ENCODE results near the gene GIGYF1. TPM values are rescaled to one million over a fixed set of nuclear protein-coding genes. Genes with fewer than 3 reads are reported as not detected.

Gene GIGYF1
- total and polyA plus RNA-seq, 2 of the 13 experiments (the other 11 are each of a cell fraction or from before 2014, with no cell fraction given), result 7.6 to 16.1 TPM

DNA sequence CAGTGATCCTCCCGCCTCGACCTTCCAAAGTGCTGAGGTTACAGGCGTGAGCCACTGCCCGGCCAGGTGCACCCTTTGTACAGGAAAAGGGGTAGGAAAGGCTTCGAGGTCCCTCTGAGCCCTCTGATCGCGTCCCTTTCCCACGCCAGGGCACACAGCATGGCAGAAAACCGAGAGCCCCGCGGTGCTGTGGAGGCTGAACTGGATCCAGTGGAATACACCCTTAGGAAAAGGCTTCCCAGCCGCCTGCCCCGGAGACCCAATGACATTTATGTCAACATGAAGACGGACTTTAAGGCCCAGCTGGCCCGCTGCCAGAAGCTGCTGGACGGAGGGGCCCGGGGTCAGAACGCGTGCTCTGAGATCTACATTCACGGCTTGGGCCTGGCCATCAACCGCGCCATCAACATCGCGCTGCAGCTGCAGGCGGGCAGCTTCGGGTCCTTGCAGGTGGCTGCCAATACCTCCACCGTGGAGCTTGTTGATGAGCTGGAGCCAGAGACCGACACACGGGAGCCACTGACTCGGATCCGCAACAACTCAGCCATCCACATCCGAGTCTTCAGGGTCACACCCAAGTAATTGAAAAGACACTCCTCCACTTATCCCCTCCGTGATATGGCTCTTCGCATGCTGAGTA lies 12.7 kb upstream of the GIGYF1 start (continued):
- TF ChIP-seq, protein P1, sequence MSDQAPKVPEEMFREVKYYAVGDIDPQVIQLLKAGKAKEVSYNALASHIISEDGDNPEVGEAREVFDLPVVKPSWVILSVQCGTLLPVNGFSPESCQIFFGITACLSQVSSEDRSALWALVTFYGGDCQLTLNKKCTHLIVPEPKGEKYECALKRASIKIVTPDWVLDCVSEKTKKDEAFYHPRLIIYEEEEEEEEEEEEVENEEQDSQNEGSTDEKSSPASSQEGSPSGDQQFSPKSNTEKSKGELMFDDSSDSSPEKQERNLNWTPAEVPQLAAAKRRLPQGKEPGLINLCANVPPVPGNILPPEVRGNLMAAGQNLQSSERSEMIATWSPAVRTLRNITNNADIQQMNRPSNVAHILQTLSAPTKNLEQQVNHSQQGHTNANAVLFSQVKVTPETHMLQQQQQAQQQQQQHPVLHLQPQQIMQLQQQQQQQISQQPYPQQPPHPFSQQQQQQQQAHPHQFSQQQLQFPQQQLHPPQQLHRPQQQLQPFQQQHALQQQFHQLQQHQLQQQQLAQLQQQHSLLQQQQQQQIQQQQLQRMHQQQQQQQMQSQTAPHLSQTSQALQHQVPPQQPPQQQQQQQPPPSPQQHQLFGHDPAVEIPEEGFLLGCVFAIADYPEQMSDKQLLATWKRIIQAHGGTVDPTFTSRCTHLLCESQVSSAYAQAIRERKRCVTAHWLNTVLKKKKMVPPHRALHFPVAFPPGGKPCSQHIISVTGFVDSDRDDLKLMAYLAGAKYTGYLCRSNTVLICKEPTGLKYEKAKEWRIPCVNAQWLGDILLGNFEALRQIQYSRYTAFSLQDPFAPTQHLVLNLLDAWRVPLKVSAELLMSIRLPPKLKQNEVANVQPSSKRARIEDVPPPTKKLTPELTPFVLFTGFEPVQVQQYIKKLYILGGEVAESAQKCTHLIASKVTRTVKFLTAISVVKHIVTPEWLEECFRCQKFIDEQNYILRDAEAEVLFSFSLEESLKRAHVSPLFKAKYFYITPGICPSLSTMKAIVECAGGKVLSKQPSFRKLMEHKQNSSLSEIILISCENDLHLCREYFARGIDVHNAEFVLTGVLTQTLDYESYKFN (CRISPR knock-in tag; conservative IDR thresholded peaks at IDR 0.05), result peak; percentile 46; the same call in 1 of the 2 replicates
- TF ChIP-seq, protein P2, sequence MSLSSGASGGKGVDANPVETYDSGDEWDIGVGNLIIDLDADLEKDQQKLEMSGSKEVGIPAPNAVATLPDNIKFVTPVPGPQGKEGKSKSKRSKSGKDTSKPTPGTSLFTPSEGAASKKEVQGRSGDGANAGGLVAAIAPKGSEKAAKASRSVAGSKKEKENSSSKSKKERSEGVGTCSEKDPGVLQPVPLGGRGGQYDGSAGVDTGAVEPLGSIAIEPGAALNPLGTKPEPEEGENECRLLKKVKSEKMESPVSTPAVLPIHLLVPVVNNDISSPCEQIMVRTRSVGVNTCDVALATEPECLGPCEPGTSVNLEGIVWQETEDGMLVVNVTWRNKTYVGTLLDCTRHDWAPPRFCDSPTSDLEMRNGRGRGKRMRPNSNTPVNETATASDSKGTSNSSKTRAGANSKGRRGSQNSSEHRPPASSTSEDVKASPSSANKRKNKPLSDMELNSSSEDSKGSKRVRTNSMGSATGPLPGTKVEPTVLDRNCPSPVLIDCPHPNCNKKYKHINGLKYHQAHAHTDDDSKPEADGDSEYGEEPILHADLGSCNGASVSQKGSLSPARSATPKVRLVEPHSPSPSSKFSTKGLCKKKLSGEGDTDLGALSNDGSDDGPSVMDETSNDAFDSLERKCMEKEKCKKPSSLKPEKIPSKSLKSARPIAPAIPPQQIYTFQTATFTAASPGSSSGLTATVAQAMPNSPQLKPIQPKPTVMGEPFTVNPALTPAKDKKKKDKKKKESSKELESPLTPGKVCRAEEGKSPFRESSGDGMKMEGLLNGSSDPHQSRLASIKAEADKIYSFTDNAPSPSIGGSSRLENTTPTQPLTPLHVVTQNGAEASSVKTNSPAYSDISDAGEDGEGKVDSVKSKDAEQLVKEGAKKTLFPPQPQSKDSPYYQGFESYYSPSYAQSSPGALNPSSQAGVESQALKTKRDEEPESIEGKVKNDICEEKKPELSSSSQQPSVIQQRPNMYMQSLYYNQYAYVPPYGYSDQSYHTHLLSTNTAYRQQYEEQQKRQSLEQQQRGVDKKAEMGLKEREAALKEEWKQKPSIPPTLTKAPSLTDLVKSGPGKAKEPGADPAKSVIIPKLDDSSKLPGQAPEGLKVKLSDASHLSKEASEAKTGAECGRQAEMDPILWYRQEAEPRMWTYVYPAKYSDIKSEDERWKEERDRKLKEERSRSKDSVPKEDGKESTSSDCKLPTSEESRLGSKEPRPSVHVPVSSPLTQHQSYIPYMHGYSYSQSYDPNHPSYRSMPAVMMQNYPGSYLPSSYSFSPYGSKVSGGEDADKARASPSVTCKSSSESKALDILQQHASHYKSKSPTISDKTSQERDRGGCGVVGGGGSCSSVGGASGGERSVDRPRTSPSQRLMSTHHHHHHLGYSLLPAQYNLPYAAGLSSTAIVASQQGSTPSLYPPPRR (CRISPR knock-in tag; IDR thresholded peaks at IDR 0.05; ENCODE audit: borderline replicate concordance), result no peak
- TF ChIP-seq HDAC1 (CRISPR knock-in tag; IDR thresholded peaks at IDR 0.05) (peak; percentile 61), ZNF382 (CRISPR knock-in tag; IDR thresholded peaks at IDR 0.05; ENCODE audit: borderline replicate concordance) (no peak), ZNF251 (CRISPR knock-in tag; IDR thresholded peaks at IDR 0.05) (no peak), ZBTB20 (CRISPR knock-in tag; IDR thresholded peaks at IDR 0.05; ENCODE audit: borderline replicate concordance, low read depth) (no peak), ATRX (CRISPR knock-in tag; IDR thresholded peaks at IDR 0.05; ENCODE audit: borderline replicate concordance) (no peak), ZNF326 (CRISPR knock-in tag; IDR thresholded peaks at IDR 0.05; ENCODE audit: borderline replicate concordance) (no peak), AGO2 (optimal IDR thresholded peaks at IDR 0.05; ENCODE audit: low read depth, low read length) (no peak), BRCA1 (CRISPR knock-in tag; IDR thresholded peaks at IDR 0.05) (no peak), JDP2 (CRISPR knock-in tag; IDR thresholded peaks at IDR 0.05; ENCODE audit: borderline replicate concordance) (no peak), HIVEP1 (CRISPR knock-in tag; IDR thresholded peaks at IDR 0.05) (no peak)
- TF ChIP-seq, protein P3, sequence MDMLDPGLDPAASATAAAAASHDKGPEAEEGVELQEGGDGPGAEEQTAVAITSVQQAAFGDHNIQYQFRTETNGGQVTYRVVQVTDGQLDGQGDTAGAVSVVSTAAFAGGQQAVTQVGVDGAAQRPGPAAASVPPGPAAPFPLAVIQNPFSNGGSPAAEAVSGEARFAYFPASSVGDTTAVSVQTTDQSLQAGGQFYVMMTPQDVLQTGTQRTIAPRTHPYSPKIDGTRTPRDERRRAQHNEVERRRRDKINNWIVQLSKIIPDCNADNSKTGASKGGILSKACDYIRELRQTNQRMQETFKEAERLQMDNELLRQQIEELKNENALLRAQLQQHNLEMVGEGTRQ (IDR thresholded peaks at IDR 0.05; ENCODE audit: low read depth, low read length), result no peak
- TF ChIP-seq, protein P3 (CRISPR knock-in tag; IDR thresholded peaks at IDR 0.05; ENCODE audit: borderline replicate concordance), result no peak
- TF ChIP-seq, protein P4, sequence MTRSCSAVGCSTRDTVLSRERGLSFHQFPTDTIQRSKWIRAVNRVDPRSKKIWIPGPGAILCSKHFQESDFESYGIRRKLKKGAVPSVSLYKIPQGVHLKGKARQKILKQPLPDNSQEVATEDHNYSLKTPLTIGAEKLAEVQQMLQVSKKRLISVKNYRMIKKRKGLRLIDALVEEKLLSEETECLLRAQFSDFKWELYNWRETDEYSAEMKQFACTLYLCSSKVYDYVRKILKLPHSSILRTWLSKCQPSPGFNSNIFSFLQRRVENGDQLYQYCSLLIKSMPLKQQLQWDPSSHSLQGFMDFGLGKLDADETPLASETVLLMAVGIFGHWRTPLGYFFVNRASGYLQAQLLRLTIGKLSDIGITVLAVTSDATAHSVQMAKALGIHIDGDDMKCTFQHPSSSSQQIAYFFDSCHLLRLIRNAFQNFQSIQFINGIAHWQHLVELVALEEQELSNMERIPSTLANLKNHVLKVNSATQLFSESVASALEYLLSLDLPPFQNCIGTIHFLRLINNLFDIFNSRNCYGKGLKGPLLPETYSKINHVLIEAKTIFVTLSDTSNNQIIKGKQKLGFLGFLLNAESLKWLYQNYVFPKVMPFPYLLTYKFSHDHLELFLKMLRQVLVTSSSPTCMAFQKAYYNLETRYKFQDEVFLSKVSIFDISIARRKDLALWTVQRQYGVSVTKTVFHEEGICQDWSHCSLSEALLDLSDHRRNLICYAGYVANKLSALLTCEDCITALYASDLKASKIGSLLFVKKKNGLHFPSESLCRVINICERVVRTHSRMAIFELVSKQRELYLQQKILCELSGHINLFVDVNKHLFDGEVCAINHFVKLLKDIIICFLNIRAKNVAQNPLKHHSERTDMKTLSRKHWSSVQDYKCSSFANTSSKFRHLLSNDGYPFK (CRISPR knock-in tag; IDR thresholded peaks at IDR 0.05; ENCODE audit: borderline replicate concordance), result peak; percentile 17; the same call in 1 of the 2 replicates

All from HepG2 (cell line).